GM19467 (cell line): ENCODE measurements around the gene SCYL1.
A peak's percentile ranks its signal among the peaks of the same experiment; 100 is the strongest.
"Not testable (repeated sequence)": the region's sequence is repeated elsewhere in the genome, so short reads cannot be mapped to it uniquely, and the experiment has no call there.

Source experiments
- ATAC-seq: cut with Tn5 transposase; IDR thresholded peaks from one replicate; pipeline ENCODE4 v1.9.1; 2021; ENCODE audit warnings: mild to moderate bottlenecking, moderate library complexity; ENCODE audit not compliant: unreplicated experiment

Gene SCYL1

GRCh38 chr11:65504674-65505465 is 20.0 kb upstream of the SCYL1 start:
- ATAC-seq = no peak

- ATAC-seq = no peak
These were observed 19.2 kb upstream of the SCYL1 start for GRCh38 chr11:65505466-65506289.

- peak; percentile 2 for ATAC-seq
These were observed 18.6 kb upstream of the SCYL1 start for GRCh38 chr11:65506290-65506771.

- ATAC-seq = peak; percentile 32
These were observed 17.9 kb upstream of the SCYL1 start for GRCh38 chr11:65506772-65507505.

GRCh38 chr11:65512311-65512710 is 12.6 kb upstream of the SCYL1 start:
- ATAC-seq = not testable (repeated sequence)

GRCh38 chr11:65516135-65516968 is 8.5 kb upstream of the SCYL1 start:
- ATAC-seq = no peak

- ATAC-seq = not testable (repeated sequence)
These were observed 5.8 kb upstream of the SCYL1 start for GRCh38 chr11:65518941-65519549.

GRCh38 chr11:65521777-65522521 is 2.9 kb upstream of the SCYL1 start:
- not testable (repeated sequence) for ATAC-seq

- ATAC-seq = not testable (repeated sequence)
These were observed 1.9 kb upstream of the SCYL1 start for GRCh38 chr11:65522718-65523630.

GRCh38 chr11:65523631-65523968 is 1.3 kb upstream of the SCYL1 start:
- ATAC-seq = not testable (repeated sequence)

GRCh38 chr11:65524014-65524740 is 706 bp upstream of the SCYL1 start:
- no peak for ATAC-seq

GRCh38 chr11:65525546-65526480 is 930 bp downstream of the SCYL1 start:
- ATAC-seq = no peak

GRCh38 chr11:65526744-65527143 is 1.9 kb downstream of the SCYL1 start:
- ATAC-seq = no peak

GRCh38 chr11:65528819-65529350 is 4.0 kb downstream of the SCYL1 start:
- ATAC-seq = no peak

- no peak for ATAC-seq
These were observed 4.7 kb downstream of the SCYL1 start for GRCh38 chr11:65529475-65530156.

- ATAC-seq = no peak
These were observed 5.2 kb downstream of the SCYL1 start for GRCh38 chr11:65530157-65530496.
